Endodermal cell (in vitro differentiated cells): ENCODE measurements around the gene CABP7. TPM values are rescaled to one million over a fixed set of nuclear protein-coding genes. Genes with fewer than 3 reads are reported as not detected.

Source experiments
- DNase-seq: peaks from one replicate; pipeline ENCODE4 v3.0.0-alpha.2; 2017
- H3K27ac ChIP-seq: 2 replicates; pipeline ENCODE4 v1.5.1; 2013; ENCODE audit warnings: mild to moderate bottlenecking, low read depth, low read length, moderate library complexity
- H3K27me3 ChIP-seq: 2 replicates; pipeline ENCODE4 v1.6.1; 2013; ENCODE audit warnings: mild to moderate bottlenecking, low read length, moderate library complexity; ENCODE audit not compliant: insufficient read depth, control insufficient read depth, poor library complexity, severe bottlenecking
- H3K36me3 ChIP-seq: 2 replicates; pipeline ENCODE4 v1.7.0; 2013; ENCODE audit warnings: mild to moderate bottlenecking, low read length, moderate library complexity; ENCODE audit not compliant: control insufficient read depth, insufficient read depth
- H3K4me1 ChIP-seq: one replicate; pipeline ENCODE4 v1.7.0; 2013; ENCODE audit warnings: low read length; ENCODE audit not compliant: control insufficient read depth, insufficient read depth
- H3K4me3 ChIP-seq: 2 replicates; pipeline ENCODE4 v1.5.1; 2013; ENCODE audit warnings: mild to moderate bottlenecking, low read length, moderate library complexity
- H3K9ac ChIP-seq: 2 replicates; pipeline ENCODE4 v1.6.1; 2013; ENCODE audit warnings: mild to moderate bottlenecking, low read length, moderate library complexity; ENCODE audit not compliant: poor library complexity, severe bottlenecking; ENCODE audit errors: extremely low read depth
- H3K9me3 ChIP-seq: 2 replicates; pipeline ENCODE4 v1.6.1; 2013; ENCODE audit warnings: mild to moderate bottlenecking, low read length, moderate library complexity; ENCODE audit not compliant: control insufficient read depth
- H3K27ac Mint-ChIP-seq: 2 replicates; pipeline ENCODE4 v1.8.0; 2020; ENCODE audit warnings: mixed read lengths
- H3K27me3 Mint-ChIP-seq: 2 replicates; pipeline ENCODE4 v1.8.0; 2021; ENCODE audit warnings: mild to moderate bottlenecking, mixed read lengths; ENCODE audit not compliant: insufficient read depth
- H3K36me3 Mint-ChIP-seq: 2 replicates; pipeline ENCODE4 v1.8.0; 2020; ENCODE audit warnings: low read depth, mixed read lengths
- H3K4me1 Mint-ChIP-seq: 2 replicates; pipeline ENCODE4 v1.8.0; 2020; ENCODE audit warnings: mixed read lengths
- H3K4me3 Mint-ChIP-seq: 2 replicates; pipeline ENCODE4 v1.8.0; 2020; ENCODE audit warnings: mild to moderate bottlenecking, moderate library complexity, mixed read lengths
- H3K9me3 Mint-ChIP-seq: 2 replicates; pipeline ENCODE4 v1.8.0; 2020; ENCODE audit warnings: mild to moderate bottlenecking, mixed read lengths
- WGBS, 2 experiments: methylation state at CpG; one replicate each; pipeline versions ENCODE4 v1.1.5 to v1.1.7; 2013; ENCODE audit warnings: missing lambda C conversion rate in 2 of 2, mixed read lengths in 1 of 2; ENCODE audit not compliant: insufficient coverage in 1 of 2, insufficient read length in 1 of 2; 5-methylcytosine and 5-hydroxymethylcytosine counted together
- total RNA-seq, 2 donors: library from RNA; stranded (reverse); fragmentation: NEBNext Ultra II Directional in 1 of 2; extraction: Animal tissue kit (Norgen Biotek cat#: 25700) in 1 of 2; gene quantifications; 2 replicates in 1 of 2; 3 replicates in 1 of 2; pipeline ENCODE4 v1.2.1, GENCODE V29; 2021
- TF ChIP-seq, protein P1 (sequence below): fragments of 200-600 bp; sonication (generic); conservative IDR thresholded peaks from 2 replicates; pipeline ENCODE4 v1.5.0; 2021; ENCODE audit warnings: antibody characterized with exemption, mild to moderate bottlenecking

CABP7 gene
- total RNA-seq, 2 donors from 2014 or later, result 0.26 TPM; not detected in 1

DNA sequence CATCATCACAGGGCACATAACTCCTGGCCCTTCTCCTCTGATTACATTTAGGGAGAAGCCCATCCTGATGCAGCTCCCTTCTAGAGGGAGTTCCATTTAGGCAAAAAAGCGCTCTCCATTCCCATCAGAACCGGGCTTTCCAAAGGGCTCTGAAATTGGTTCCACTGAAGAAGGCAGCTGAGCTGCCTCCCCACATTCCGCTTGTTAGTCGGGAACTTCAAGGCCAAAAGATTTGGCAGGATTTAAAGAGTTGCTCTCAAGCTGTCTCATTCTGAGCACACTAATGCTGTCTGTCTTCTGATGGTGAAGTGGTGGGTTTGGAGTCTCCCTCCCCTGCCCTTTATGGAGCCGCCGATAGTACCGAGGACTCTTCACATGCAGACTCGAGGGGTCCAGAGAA, 26.6 kb upstream of the CABP7 start:
- no peaks in the 10 kb centered on the region for H3K9me3 Mint-ChIP-seq
- H3K27ac ChIP-seq, result no peak overlapping the region
- no peak overlapping the region for H3K27ac Mint-ChIP-seq
- peaks cover 31% of the 10 kb centered on the region for H3K4me1 Mint-ChIP-seq
- H3K4me3 ChIP-seq, result no peak overlapping the region
- no peaks in the 10 kb centered on the region for H3K9me3 ChIP-seq
- H3K36me3 ChIP-seq, result peaks cover 18% of the 10 kb centered on the region
- no peak overlapping the region for H3K9ac ChIP-seq
- no peaks in the 10 kb centered on the region for H3K27me3 Mint-ChIP-seq
- no peak overlapping the region for H3K4me3 Mint-ChIP-seq
- peaks cover 18% of the 10 kb centered on the region for H3K4me1 ChIP-seq
- no peaks in the 10 kb centered on the region for H3K27me3 ChIP-seq
- peaks cover 17% of the 10 kb centered on the region for H3K36me3 Mint-ChIP-seq
- TF ChIP-seq, protein P1, sequence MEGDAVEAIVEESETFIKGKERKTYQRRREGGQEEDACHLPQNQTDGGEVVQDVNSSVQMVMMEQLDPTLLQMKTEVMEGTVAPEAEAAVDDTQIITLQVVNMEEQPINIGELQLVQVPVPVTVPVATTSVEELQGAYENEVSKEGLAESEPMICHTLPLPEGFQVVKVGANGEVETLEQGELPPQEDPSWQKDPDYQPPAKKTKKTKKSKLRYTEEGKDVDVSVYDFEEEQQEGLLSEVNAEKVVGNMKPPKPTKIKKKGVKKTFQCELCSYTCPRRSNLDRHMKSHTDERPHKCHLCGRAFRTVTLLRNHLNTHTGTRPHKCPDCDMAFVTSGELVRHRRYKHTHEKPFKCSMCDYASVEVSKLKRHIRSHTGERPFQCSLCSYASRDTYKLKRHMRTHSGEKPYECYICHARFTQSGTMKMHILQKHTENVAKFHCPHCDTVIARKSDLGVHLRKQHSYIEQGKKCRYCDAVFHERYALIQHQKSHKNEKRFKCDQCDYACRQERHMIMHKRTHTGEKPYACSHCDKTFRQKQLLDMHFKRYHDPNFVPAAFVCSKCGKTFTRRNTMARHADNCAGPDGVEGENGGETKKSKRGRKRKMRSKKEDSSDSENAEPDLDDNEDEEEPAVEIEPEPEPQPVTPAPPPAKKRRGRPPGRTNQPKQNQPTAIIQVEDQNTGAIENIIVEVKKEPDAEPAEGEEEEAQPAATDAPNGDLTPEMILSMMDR, result no peak
- WGBS, 2 experiments, result 92 to 98% methylated on average over 4 to 8 of the region's 8 CpGs
- no peak for DNase-seq

GRCh38 chr22:29693671-29694070, 26.1 kb upstream of the CABP7 start:
- Mint-ChIP-seq H3K27ac (no peak overlapping the region), H3K4me3 (no peak overlapping the region)

GRCh38 chr22:29695129-29695926, 24.5 kb upstream of the CABP7 start:
- Mint-ChIP-seq H3K27me3 (no peaks in the 10 kb centered on the region), H3K4me3 (no peak overlapping the region), H3K4me1 (peaks cover 19% of the 10 kb centered on the region), H3K27ac (no peak overlapping the region), H3K36me3 (peaks cover 17% of the 10 kb centered on the region), H3K9me3 (no peaks in the 10 kb centered on the region)
- 94 to 97% methylated on average over 32 to 33 of the region's 33 CpGs for WGBS, 2 experiments
- no peak overlapping the region for H3K9ac ChIP-seq
- peaks cover 14% of the 10 kb centered on the region for H3K4me1 ChIP-seq
- H3K36me3 ChIP-seq, result peaks cover 18% of the 10 kb centered on the region
- no peak overlapping the region for H3K27ac ChIP-seq
- H3K4me3 ChIP-seq, result no peak overlapping the region
- H3K27me3 ChIP-seq, result no peaks in the 10 kb centered on the region
- no peak for DNase-seq
- TF ChIP-seq, protein P1, result no peak
- no peaks in the 10 kb centered on the region for H3K9me3 ChIP-seq

More at GRCh38 chr22:29693671-29694070, 26.1 kb upstream of the CABP7 start:
- Mint-ChIP-seq H3K36me3 (peaks cover 17% of the 10 kb centered on the region), H3K9me3 (no peaks in the 10 kb centered on the region), H3K27me3 (no peaks in the 10 kb centered on the region), H3K4me1 (peaks cover 31% of the 10 kb centered on the region)
- 64 to 84% methylated on average over 4 to 9 of the region's 9 CpGs for WGBS, 2 experiments
- H3K9ac ChIP-seq, result no peak overlapping the region
- TF ChIP-seq, protein P1, result no peak
- H3K36me3 ChIP-seq, result peaks cover 18% of the 10 kb centered on the region
- no peak overlapping the region for H3K27ac ChIP-seq
- no peak for DNase-seq
- H3K9me3 ChIP-seq, result no peaks in the 10 kb centered on the region
- H3K4me3 ChIP-seq, result no peak overlapping the region
- peaks cover 18% of the 10 kb centered on the region for H3K4me1 ChIP-seq
- H3K27me3 ChIP-seq, result no peaks in the 10 kb centered on the region
